D721Med (cell line): ENCODE measurements around the gene NUDT6.
A peak's percentile ranks its signal among the peaks of the same experiment; 100 is the strongest.

ENCODE experiments used
- DNase-seq: peaks from one replicate; pipeline ENCODE4 v3.0.0; 2011; ENCODE audit warnings: low spot score; ENCODE audit not compliant: insufficient read length
- FAIRE-seq: peaks from 2 replicates; lab custom pipeline; 2011; peaks lifted over from hg19 to GRCh38; lab: Jason Lieb, UNC
- TF ChIP-seq, protein P1 (sequence below): IDR thresholded peaks from 2 replicates; pipeline ENCODE4 v1.5.1; 2012; ENCODE audit warnings: mild to moderate bottlenecking, control low read depth; ENCODE audit not compliant: insufficient read depth; ENCODE audit errors: missing control alignments

NUDT6 gene

DNA sequence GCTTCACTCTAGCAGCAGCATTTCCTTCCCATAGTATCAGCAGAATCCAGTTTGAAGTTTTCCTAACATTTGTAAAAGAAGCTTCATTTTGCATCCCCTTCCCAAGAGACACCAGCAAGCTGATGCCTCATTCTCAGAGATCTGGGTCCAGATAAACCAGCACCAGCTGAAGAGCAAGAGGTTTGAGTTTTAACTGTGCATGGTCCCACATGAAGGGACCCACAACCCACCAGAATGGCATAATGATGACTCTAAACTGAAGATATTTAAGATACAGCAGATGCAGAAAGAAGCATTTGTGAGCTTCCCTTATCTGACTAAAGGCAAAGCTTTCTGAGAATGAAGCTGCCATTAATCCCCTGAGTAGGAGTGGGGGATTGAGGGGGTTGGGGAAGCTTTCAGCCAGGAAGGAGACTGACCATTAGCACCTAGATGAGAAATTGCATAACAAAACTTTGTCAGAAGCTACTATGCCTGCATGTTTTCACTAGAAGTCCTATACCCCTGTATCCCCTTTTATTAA is 18.6 kb downstream of the NUDT6 start:
- TF ChIP-seq, protein P1, sequence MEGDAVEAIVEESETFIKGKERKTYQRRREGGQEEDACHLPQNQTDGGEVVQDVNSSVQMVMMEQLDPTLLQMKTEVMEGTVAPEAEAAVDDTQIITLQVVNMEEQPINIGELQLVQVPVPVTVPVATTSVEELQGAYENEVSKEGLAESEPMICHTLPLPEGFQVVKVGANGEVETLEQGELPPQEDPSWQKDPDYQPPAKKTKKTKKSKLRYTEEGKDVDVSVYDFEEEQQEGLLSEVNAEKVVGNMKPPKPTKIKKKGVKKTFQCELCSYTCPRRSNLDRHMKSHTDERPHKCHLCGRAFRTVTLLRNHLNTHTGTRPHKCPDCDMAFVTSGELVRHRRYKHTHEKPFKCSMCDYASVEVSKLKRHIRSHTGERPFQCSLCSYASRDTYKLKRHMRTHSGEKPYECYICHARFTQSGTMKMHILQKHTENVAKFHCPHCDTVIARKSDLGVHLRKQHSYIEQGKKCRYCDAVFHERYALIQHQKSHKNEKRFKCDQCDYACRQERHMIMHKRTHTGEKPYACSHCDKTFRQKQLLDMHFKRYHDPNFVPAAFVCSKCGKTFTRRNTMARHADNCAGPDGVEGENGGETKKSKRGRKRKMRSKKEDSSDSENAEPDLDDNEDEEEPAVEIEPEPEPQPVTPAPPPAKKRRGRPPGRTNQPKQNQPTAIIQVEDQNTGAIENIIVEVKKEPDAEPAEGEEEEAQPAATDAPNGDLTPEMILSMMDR: no peak
- FAIRE-seq: no peak
- DNase-seq: no peak

DNA sequence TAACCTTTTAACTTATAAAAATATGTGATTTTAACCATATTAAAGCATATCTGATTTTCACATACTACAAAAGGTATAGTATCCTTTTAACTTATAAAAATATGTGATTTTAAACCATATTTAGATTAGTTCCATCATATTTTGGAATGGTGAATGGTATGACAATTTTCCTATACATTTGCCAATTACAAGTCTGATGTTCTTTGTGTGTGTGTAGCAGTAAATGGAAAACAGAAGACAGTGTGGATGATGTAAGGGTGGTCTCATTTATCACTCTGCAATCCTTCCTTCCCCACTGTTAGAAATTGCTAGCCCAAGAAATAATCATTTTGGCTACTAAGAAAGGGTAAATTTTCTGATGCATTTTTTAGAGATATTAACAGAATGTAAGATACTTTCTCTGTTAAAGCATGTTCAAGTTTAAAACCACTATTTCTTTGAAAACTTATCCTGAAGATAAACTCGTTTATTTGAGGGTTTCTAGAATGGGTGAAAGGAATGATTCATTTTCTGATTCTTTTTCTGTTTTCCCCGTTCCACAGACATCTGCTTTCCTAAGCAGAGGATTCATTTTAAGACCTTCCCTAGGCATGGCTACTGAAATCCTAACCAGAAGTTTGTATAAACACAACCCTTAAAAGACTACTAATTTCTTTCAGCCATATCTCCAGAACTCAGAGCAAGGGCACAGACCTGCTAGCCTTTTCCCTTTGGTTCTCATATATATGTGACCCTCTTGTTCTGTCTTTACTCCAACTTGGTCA is 21.0 kb downstream of the NUDT6 start:
- TF ChIP-seq, protein P1: no peak
- DNase-seq (no peak), FAIRE-seq (peak; percentile 11)

DNA sequence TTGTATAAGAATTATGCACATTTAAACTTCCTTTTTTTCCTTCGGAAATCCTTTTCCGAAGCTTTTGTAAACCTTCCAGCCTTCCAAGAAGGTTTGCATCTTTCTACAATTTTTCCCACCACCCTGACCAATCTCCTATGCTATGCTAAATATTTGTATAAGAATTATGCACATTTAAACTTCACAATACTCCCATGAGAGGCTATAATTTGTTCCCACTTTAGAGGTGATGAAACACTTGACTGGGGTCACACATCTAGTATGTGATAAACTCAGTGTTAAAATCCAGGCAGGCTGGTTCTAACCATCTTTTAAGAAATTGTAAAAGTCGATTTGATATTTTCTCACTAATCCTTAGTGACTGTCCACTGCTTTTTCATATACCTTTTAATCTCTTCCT is 22.1 kb downstream of the NUDT6 start:
- TF ChIP-seq, protein P1: no peak
- FAIRE-seq (no peak), DNase-seq (no peak)

DNA sequence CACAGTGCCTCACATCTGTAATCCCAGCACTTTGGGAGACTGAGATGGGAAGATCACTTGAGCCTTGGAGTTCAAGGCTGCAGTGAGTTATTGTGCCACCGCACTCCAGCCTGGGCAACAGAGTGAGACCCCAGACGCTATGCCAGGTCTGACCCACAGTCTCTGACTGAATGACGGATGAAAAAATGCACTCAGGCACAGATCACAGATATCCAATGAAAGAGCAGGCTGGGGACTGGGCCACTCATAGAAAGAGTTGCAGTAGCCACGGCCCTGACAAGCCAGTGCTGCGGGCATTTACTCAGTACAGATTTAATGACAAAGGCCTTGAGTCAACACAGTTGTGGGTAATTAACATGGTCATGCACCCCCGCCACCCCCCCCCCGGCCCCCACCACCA is 22.7 kb downstream of the NUDT6 start:
- TF ChIP-seq, protein P1: no peak
- FAIRE-seq: no peak

DNA sequence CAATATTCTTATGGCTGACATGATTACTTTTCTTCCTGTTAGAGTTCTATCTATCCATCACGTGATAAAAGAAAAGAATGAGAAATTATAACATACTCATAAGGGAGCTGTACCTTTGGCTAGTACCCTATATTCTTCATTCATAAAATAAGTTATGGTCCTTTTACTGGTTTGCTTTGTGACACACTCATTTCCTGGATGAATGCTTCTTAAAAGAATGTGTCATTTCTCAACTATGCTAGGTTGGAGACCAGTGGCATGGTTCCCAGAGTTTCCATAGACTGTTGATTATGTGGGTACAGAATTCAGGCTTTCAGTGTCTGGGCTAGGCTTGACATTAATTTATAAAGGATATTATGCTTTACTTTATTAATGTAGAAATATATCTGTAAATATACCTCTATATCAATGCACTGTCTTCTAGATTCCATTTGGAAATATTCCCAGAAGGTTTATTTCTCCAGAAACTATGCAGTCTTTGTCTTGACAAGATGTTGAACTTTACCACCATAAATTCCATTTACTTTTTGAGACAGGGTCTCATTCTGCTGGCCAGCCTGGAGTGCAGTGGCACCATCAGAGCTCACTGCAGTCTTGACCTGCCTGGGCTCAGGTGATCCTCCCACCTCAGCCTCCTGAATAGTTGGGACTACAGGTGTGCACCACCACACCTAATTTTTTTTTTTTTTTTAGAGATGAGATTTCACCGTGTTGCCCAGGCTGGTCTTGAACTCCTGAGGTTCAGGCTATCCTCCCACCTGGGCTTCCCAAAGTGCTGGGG is 23.8 kb downstream of the NUDT6 start:
- TF ChIP-seq, protein P1: no peak

More for the DNA sequence above, 22.7 kb downstream of the NUDT6 start:
- DNase-seq: no peak

DNA sequence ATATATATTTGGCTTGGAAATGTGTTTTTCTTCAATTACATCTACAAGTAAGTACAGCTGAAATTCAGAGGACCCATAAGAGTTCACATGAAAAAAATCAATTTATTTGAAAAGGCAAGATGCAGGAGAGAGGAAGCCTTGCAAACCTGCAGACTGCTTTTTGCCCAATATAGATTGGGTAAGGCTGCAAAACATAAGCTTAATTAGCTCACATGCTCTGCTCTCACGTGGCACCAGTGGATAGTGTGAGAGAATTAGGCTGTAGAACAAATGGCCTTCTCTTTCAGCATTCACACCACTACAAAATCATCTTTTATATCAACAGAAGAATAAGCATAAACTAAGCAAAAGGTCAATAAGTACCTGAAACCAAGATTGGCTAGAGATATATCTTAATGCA is 26.1 kb downstream of the NUDT6 start:
- no peak for DNase-seq
- TF ChIP-seq, protein P1: no peak
- FAIRE-seq: no peak

More for the DNA sequence above, 23.8 kb downstream of the NUDT6 start:
- no peak for FAIRE-seq
- DNase-seq: no peak
